HT1080 (cell line): Measurements from ENCODE around the gene TLCD1. TPM values are rescaled to one million over a fixed set of nuclear protein-coding genes. Genes with fewer than 3 reads are reported as not detected.

Experiments used
- DNase-seq: peaks from one replicate; pipeline ENCODE4 v3.0.0-alpha.2; 2015; ENCODE audit warnings: low read depth
- polyA plus RNA-seq, 2 experiments: library from polyadenylated mRNA; depleted of rRNA; stranded (reverse); fragments of >200 nt; gene quantifications; 2 replicates each; pipeline ENCODE4 v1.2.3, GENCODE V29; 2015
- total RNA-seq: library from RNA; depleted of rRNA; stranded (reverse); fragments of >200 nt; shearing (Covaris generic); gene quantifications from 2 replicates; pipeline ENCODE4 v1.2.3, GENCODE V29; 2014; rRNA removed

The TLCD1 gene
- 28.8 and 29.9 TPM in 2 replicates for total RNA-seq
- 26.7 and 33.6 TPM in 2 replicates for polyA plus RNA-seq (2015; cell fraction: cytosol; rRNA removed)
- 8.7 and 10.0 TPM in 2 replicates for polyA plus RNA-seq (2015; cell fraction: nucleus; rRNA removed)

GRCh38 chr17:28726226-28726626, at the start of gene TLCD1:
Gene TLCD1 (minus strand): TSS chr17:28726233. CDS start chr17:28726097, 136 bp downstream.
- peak; percentile 69 for DNase-seq

GRCh38 chr17:28774206-28774605, 48.2 kb upstream of the TLCD1 start:
- no peak for DNase-seq

DNA sequence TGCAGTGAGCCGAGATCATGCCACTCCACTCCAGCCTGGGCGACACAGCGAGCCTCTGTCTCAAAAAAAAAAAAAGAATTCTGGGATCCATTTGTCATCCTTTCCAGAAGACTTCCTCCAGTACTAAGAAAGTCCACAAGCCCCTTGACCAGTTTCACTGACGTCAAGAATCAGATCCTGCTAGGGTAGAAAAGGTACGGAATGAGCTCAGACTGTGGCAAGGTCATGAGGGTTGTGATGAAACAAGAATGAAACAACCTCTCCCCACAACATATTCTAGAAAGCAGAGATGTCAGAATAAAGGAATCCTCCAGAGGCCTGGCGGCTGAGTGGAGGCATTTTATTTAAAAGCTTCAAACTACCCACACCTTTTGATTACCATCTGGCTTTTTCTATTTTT, 47.7 kb upstream of the TLCD1 start:
- DNase-seq = no peak

- no peak for DNase-seq
Observed at GRCh38 chr17:28765038-28765437, 39.0 kb upstream of the TLCD1 start.

GRCh38 chr17:28763804-28764266, 37.8 kb upstream of the TLCD1 start:
- DNase-seq = peak; percentile 66

DNA sequence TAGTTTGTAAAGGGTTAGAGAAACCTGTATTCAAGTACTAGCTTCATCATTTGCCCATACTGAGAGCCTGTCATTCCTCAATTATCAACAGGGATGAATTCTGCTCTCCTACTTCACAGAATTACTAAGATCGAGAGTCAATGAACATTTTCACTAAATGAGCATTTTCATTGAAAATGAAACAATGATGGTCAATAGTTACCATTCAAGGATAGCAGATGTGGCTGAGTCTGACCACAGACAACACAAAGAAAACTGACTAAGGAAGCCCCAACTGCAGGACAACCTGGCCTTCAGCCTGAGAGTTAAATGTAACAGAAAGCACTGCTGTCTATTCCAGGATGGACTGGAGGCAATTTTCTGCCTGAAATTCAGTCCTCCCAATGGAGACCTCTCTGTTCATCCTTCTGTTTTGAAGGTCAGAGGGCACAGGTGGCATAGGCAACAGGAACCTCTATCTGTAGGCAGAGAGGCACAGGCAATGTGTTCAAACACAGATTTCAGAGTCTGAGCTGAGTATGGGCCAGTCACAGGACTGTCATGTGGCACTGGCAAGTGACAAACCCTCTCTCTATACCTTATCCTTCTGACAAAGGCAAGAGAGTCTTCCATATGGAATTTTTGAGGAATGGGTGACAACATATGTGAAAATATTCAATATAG, 37.2 kb upstream of the TLCD1 start:
- no peak for DNase-seq

- peak; percentile 61 for DNase-seq
Observed at GRCh38 chr17:28760601-28761562, 34.8 kb upstream of the TLCD1 start.

GRCh38 chr17:28759256-28759865, 33.3 kb upstream of the TLCD1 start:
- DNase-seq = no peak

DNA sequence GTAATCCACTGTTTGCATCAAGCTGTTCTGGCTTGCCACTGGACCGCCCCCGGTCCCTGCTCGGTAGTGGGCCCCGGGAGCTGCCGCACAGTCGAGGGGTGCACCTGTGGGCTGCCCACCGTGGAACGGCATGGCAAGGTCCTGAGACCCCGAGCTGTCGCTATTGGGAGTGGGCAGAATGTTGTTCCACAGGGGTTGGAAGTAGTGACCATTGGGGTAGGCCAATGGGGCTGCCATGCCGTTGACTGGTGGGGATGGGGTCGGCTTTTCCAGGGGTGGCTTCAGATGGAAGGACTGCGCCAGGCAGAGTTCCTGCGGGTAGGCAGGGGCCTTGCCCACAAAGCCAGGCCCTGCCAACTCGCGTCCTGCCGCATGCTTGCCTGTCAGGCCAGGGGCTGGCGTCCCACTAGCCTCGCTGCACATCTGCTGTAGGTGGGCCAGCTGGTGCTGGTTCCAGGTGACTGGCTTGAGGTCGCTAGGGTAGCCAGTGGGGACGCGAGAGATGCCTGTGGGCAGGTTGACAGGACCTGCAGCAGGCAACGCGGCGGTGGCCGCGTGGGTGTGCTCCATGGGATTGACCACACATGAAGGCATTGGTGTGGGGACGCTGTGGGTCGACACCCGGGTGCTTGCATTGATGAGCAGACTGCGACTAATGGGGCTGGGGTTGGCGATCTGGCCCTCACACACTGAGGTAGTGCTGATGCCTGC, 32.5 kb upstream of the TLCD1 start:
- no peak for DNase-seq

DNA sequence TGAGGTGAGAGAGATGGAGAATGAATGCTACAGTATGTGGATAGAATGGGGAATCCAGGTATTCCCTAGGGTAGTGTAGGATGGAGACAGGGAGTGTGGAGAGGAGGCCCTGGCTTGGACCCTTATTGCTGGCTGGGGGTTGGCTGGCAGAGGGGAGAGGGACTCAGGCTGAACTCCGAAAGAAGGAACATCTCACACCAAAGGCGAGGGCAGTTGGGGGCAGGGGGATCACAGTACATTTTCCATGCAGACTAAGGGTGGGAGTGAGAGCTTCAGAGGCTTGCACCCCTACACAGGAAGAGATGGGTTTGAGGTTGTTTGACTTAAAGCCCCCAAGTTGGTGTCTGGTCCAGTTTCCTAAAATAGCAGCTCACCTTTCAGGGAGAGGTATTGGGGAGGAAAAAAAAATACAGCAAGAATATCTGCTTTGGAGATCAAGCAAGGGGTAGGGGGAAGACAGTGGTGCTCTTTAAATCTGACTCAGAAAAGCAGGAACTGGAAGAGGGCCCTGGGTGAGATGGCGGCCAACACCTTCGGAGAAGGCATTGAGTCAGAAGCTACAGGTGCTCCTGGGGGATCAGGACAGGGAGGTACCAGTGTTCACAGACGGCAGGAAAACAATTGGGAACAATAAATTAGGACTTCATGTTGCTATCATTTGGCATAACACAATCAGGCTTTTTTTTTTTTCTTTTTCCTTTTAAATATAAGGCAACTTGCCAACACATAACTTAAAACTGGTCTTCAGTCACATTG, 30.2 kb upstream of the TLCD1 start:
- no peak for DNase-seq

DNA sequence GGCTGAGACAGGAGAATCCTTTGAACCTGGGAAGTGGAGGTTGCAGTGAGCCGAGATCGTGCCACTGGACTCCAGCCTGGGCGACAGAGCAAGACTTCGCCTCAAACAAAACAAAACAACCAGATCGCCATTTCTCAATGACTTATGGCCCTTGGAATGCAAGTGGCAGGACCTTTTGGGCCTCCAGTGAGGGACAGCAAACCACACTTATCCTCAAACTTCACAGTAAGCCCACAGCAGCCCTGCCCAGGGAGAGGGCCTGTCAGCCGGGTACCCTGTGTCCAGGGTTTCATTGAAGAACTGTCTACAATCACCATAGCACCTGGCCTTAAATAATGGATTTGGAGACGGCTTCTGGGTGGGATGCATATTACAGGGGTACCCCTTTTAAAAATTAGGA, 29.5 kb upstream of the TLCD1 start:
- DNase-seq = no peak

- DNase-seq = no peak
Observed at GRCh38 chr17:28751600-28752366, 25.8 kb upstream of the TLCD1 start.

- peak; percentile 83 for DNase-seq
Observed at GRCh38 chr17:28750178-28751047, 24.4 kb upstream of the TLCD1 start.

DNA sequence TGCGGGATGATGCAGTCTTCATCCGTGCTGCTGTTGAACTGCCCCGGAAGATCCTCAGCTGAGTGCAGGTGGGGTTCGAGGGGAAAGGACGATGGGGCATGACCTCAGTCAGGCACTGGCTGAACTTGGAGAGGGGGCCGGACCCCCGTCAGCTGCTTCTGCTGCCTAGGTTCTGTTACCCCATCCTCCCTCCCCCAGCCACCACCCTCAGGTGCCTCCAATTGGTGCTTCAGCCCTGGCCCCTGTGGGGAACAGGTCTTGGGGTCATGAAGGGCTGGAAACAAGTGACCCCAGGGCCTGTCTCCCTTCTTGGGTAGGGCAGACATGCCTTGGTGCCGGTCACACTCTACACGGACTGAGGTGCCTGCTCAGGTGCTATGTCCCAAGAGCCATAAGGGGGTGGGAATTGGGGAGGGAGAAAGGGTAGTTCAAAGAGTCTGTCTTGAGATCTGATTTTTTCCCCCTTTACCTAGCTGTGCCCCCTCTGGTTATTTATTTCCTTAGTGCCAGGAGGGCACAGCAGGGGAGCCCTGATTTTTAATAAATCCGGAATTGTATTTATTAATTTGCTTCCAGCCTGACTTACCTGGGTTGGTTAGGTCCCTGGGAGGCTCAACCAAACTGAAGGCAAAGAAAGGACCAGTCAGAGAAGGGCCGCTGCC, 23.6 kb upstream of the TLCD1 start:
- no peak for DNase-seq

GRCh38 chr17:28748852-28749515, 23.0 kb upstream of the TLCD1 start:
- DNase-seq = no peak

DNA sequence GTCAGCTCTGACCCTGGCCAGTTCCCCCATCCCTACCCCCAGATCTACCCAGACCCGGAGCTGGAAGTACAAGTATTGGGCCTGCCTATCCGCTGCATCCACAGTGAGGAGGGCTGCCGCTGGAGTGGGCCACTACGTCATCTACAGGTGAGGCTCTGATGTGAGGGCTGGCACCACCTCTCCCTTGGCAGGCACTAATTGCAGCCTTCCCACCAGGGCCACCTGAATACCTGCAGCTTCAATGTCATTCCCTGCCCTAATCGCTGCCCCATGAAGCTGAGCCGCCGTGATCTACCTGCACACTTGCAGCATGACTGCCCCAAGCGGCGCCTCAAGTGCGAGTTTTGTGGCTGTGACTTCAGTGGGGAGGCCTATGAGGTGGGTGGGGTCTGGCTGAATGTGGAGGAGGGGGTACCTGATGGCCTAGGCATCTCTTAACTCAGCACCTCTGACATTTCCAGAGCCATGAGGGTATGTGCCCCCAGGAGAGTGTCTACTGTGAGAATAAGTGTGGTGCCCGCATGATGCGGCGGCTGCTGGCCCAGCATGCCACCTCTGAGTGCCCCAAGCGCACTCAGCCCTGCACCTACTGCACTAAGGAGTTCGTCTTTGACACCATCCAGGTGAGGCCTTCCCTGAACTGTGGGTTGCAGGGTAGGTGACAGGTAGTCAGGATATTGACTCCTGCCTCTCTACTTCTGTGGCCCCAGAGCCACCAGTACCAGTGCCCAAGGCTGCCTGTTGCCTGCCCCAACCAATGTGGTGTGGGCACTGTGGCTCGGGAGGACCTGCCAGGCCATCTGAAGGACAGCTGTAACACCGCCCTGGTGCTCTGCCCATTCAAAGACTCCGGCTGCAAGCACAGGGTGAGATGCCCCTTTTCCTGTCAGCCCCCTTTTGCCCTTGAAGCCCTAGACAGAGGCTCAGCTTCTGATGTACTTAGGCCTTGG, 22.0 kb upstream of the TLCD1 start:
- DNase-seq = no peak
